ENCODE measurements around the gene PIGB.

Gene PIGB

GRCh38 chr15:55319537-55320237 lies 665 bp downstream of the PIGB start:
- TF ChIP-seq PPARA (CRISPR knock-in tag; IDR thresholded peaks at IDR 0.05; ENCODE audit: borderline replicate concordance) (no peak), ZFP3 (CRISPR knock-in tag; IDR thresholded peaks at IDR 0.05) (no peak), ZNF70 (CRISPR knock-in tag; IDR thresholded peaks at IDR 0.05) (no peak), ZFP30 (CRISPR knock-in tag; IDR thresholded peaks at IDR 0.05) (no peak), RARB (CRISPR knock-in tag; IDR thresholded peaks at IDR 0.05) (no peak), BACH2 (CRISPR knock-in tag; IDR thresholded peaks at IDR 0.05; ENCODE audit: borderline replicate concordance) (no peak), TCF4 (CRISPR knock-in tag; IDR thresholded peaks at IDR 0.05; ENCODE audit: borderline replicate concordance) (no peak), ZNF565 (CRISPR knock-in tag; conservative IDR thresholded peaks at IDR 0.05; ENCODE audit: low read depth) (no peak), SNAI2 (CRISPR knock-in tag; IDR thresholded peaks at IDR 0.05) (no peak), GLIS3 (CRISPR knock-in tag; IDR thresholded peaks at IDR 0.05) (no peak), ESRRG (CRISPR knock-in tag; IDR thresholded peaks at IDR 0.05) (no peak), CREB5 (CRISPR knock-in tag; IDR thresholded peaks at IDR 0.05; ENCODE audit: low read depth) (no peak), ZNF8 (CRISPR knock-in tag; IDR thresholded peaks at IDR 0.05) (no peak; the same call in 1 of the 2 replicates), ZC3H10 (CRISPR knock-in tag; IDR thresholded peaks at IDR 0.05) (no peak), ARNTL (CRISPR knock-in tag; IDR thresholded peaks at IDR 0.05; ENCODE audit: borderline replicate concordance, low read depth) (no peak)
- TF ChIP-seq, protein P1, sequence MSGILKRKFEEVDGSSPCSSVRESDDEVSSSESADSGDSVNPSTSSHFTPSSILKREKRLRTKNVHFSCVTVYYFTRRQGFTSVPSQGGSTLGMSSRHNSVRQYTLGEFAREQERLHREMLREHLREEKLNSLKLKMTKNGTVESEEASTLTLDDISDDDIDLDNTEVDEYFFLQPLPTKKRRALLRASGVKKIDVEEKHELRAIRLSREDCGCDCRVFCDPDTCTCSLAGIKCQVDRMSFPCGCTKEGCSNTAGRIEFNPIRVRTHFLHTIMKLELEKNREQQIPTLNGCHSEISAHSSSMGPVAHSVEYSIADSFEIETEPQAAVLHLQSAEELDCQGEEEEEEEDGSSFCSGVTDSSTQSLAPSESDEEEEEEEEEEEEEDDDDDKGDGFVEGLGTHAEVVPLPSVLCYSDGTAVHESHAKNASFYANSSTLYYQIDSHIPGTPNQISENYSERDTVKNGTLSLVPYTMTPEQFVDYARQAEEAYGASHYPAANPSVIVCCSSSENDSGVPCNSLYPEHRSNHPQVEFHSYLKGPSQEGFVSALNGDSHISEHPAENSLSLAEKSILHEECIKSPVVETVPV (CRISPR knock-in tag; IDR thresholded peaks at IDR 0.05), result no peak
- TF ChIP-seq, protein P2, sequence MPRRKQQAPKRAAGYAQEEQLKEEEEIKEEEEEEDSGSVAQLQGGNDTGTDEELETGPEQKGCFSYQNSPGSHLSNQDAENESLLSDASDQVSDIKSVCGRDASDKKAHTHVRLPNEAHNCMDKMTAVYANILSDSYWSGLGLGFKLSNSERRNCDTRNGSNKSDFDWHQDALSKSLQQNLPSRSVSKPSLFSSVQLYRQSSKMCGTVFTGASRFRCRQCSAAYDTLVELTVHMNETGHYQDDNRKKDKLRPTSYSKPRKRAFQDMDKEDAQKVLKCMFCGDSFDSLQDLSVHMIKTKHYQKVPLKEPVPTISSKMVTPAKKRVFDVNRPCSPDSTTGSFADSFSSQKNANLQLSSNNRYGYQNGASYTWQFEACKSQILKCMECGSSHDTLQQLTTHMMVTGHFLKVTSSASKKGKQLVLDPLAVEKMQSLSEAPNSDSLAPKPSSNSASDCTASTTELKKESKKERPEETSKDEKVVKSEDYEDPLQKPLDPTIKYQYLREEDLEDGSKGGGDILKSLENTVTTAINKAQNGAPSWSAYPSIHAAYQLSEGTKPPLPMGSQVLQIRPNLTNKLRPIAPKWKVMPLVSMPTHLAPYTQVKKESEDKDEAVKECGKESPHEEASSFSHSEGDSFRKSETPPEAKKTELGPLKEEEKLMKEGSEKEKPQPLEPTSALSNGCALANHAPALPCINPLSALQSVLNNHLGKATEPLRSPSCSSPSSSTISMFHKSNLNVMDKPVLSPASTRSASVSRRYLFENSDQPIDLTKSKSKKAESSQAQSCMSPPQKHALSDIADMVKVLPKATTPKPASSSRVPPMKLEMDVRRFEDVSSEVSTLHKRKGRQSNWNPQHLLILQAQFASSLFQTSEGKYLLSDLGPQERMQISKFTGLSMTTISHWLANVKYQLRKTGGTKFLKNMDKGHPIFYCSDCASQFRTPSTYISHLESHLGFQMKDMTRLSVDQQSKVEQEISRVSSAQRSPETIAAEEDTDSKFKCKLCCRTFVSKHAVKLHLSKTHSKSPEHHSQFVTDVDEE (CRISPR knock-in tag; IDR thresholded peaks at IDR 0.05), result no peak
- TF ChIP-seq, protein P3, sequence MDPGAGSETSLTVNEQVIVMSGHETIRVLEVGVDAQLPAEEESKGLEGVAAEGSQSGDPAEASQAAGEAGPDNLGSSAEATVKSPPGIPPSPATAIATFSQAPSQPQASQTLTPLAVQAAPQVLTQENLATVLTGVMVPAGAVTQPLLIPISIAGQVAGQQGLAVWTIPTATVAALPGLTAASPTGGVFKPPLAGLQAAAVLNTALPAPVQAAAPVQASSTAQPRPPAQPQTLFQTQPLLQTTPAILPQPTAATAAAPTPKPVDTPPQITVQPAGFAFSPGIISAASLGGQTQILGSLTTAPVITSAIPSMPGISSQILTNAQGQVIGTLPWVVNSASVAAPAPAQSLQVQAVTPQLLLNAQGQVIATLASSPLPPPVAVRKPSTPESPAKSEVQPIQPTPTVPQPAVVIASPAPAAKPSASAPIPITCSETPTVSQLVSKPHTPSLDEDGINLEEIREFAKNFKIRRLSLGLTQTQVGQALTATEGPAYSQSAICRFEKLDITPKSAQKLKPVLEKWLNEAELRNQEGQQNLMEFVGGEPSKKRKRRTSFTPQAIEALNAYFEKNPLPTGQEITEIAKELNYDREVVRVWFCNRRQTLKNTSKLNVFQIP (CRISPR knock-in tag; IDR thresholded peaks at IDR 0.05; ENCODE audit: borderline replicate concordance, low read depth), result no peak
- TF ChIP-seq, protein P4, sequence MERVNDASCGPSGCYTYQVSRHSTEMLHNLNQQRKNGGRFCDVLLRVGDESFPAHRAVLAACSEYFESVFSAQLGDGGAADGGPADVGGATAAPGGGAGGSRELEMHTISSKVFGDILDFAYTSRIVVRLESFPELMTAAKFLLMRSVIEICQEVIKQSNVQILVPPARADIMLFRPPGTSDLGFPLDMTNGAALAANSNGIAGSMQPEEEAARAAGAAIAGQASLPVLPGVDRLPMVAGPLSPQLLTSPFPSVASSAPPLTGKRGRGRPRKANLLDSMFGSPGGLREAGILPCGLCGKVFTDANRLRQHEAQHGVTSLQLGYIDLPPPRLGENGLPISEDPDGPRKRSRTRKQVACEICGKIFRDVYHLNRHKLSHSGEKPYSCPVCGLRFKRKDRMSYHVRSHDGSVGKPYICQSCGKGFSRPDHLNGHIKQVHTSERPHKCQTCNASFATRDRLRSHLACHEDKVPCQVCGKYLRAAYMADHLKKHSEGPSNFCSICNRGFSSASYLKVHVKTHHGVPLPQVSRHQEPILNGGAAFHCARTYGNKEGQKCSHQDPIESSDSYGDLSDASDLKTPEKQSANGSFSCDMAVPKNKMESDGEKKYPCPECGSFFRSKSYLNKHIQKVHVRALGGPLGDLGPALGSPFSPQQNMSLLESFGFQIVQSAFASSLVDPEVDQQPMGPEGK (CRISPR knock-in tag; IDR thresholded peaks at IDR 0.05; ENCODE audit: borderline replicate concordance), result no peak
- no peak for ATAC-seq

GRCh38 chr15:55320238-55320550 lies 1.2 kb downstream of the PIGB start:
- TF ChIP-seq, protein P3 (CRISPR knock-in tag; IDR thresholded peaks at IDR 0.05; ENCODE audit: borderline replicate concordance, low read depth), result no peak
- TF ChIP-seq SNAI2 (CRISPR knock-in tag; IDR thresholded peaks at IDR 0.05) (no peak), ZFP30 (CRISPR knock-in tag; IDR thresholded peaks at IDR 0.05) (no peak), CSDC2 (CRISPR knock-in tag; IDR thresholded peaks at IDR 0.05) (no peak), ZFP3 (CRISPR knock-in tag; IDR thresholded peaks at IDR 0.05) (no peak), ZNF70 (CRISPR knock-in tag; IDR thresholded peaks at IDR 0.05) (no peak)
- ATAC-seq, result no peak

Data from SK-N-SH treated with all-trans-retinoic acid at 6 μM for 48 hours (cell line).